H1 (cell line): ENCODE data around the gene UBASH3B. TPM values are rescaled to one million over a fixed set of nuclear protein-coding genes. Genes with fewer than 3 reads are reported as not detected.

ENCODE experiments used
- CTCF ChIA-PET: fragments of 300-600 bp; sonication (Branson Sonifier 250); formaldehyde crosslinking; loops from one replicate; lab custom pipeline; 2021; ENCODE audit not compliant: partially characterized antibody; lab: Charles Lee
- POLR2A ChIA-PET: fragments of 300-600 bp; sonication (Branson Sonifier 250); formaldehyde crosslinking; loops from one replicate; lab custom pipeline; 2021; ENCODE audit warnings: inconsistent platforms; ENCODE audit not compliant: partially characterized antibody; lab: Charles Lee
- DNase-seq, 2 experiments: peaks; one replicate each; pipeline versions ENCODE4 v3.0.0 to v3.0.0-alpha.2; 2010 to 2022; ENCODE audit warnings: low spot score in 2 of 2, low read depth in 1 of 2, mixed read lengths in 1 of 2
- FAIRE-seq: peaks from 2 replicates; lab custom pipeline; 2011; peaks lifted over from hg19 to GRCh38; lab: Jason Lieb, UNC
- H2AFZ ChIP-seq: 2 replicates; pipeline ENCODE4 v1.8.1; 2012; ENCODE audit warnings: low read length, inconsistent platforms
- H2AK5ac ChIP-seq: 2 replicates; pipeline ENCODE4 v1.6.1; 2013; ENCODE audit warnings: low read depth, low read length
- H2BK120ac ChIP-seq: replicated peaks from 2 replicates; pipeline ENCODE3; 2013; ENCODE audit warnings: low read depth, low read length, inconsistent platforms
- H2BK12ac ChIP-seq: 2 replicates; pipeline ENCODE4 v1.6.1; 2013; ENCODE audit warnings: low read depth, low read length
- H2BK15ac ChIP-seq: 2 replicates; pipeline ENCODE4 v1.6.1; 2013; ENCODE audit warnings: low read length
- H2BK20ac ChIP-seq: 2 replicates; pipeline ENCODE4 v1.6.1; 2013; ENCODE audit warnings: low read length
- H2BK5ac ChIP-seq: 2 replicates; pipeline ENCODE4 v1.6.1; 2013; ENCODE audit warnings: low read depth, low read length
- H3K14ac ChIP-seq: 2 replicates; pipeline ENCODE4 v1.6.1; 2013; ENCODE audit warnings: inconsistent platforms; ENCODE audit not compliant: insufficient read length
- H3K18ac ChIP-seq: 2 replicates; pipeline ENCODE4 v1.6.1; 2013; ENCODE audit warnings: low read length; ENCODE audit errors: extremely low read depth
- H3K23ac ChIP-seq: 2 replicates; pipeline ENCODE4 v1.6.1; 2013; ENCODE audit warnings: inconsistent platforms; ENCODE audit not compliant: insufficient read length
- H3K23me2 ChIP-seq: 2 replicates; pipeline ENCODE4 v1.6.1; 2013; ENCODE audit warnings: low read depth, low read length
- H3K27ac ChIP-seq: 2 replicates; pipeline ENCODE4 v1.6.1; 2011; ENCODE audit warnings: low read depth, low read length, inconsistent platforms
- H3K27me3 ChIP-seq, 4 experiments: replicated peaks in 1 of 4; 1 replicate in 1 of 4; 2 replicates in 3 of 4; pipeline versions ENCODE4 v1.6.1 to v1.8.1; 2011 to 2013; ENCODE audit warnings: low read length in 3 of 4, mild to moderate bottlenecking in 3 of 4, inconsistent platforms in 2 of 4, mixed read lengths in 2 of 4, moderate library complexity in 1 of 4; ENCODE audit not compliant: control insufficient read depth in 3 of 4, insufficient read depth in 3 of 4; ENCODE audit errors: extremely low read depth in 1 of 4
- H3K36me3 ChIP-seq, 4 experiments: 2 replicates each; pipeline versions ENCODE4 v1.6.1 to v1.8.1; 2011 to 2013; ENCODE audit warnings: mild to moderate bottlenecking in 4 of 4, low read length in 3 of 4, moderate library complexity in 2 of 4, control low read depth in 1 of 4, inconsistent platforms in 1 of 4; ENCODE audit not compliant: insufficient read depth in 4 of 4, control insufficient read depth in 2 of 4
- H3K4ac ChIP-seq: replicated peaks from 2 replicates; pipeline ENCODE3; 2013; ENCODE audit warnings: low read length, low read depth, mixed read lengths, inconsistent platforms; ENCODE audit not compliant: insufficient read length
- H3K4me1 ChIP-seq, 4 experiments: replicated peaks in 1 of 4; 1 replicate in 1 of 4; 2 replicates in 3 of 4; pipeline versions ENCODE4 v1.6.1 to v1.8.1; 2011 to 2013; ENCODE audit warnings: low read length in 3 of 4, inconsistent platforms in 2 of 4, mixed read lengths in 1 of 4; ENCODE audit not compliant: insufficient read depth in 4 of 4, control insufficient read depth in 3 of 4
- H3K4me2 ChIP-seq, 2 experiments: 2 replicates each; pipeline versions ENCODE4 v1.6.1 to v1.8.1; 2011 to 2013; ENCODE audit warnings: low read depth in 2 of 2, low read length in 2 of 2, control low read depth in 1 of 2, inconsistent platforms in 1 of 2, mild to moderate bottlenecking in 1 of 2; ENCODE audit not compliant: insufficient read depth in 1 of 2
- H3K4me3 ChIP-seq, 4 experiments: fragments of 200-600, 300-600 bp in 1 of 4; sonication (generic), shearing (Covaris generic), sonication (Bioruptor Twin) in 1 of 4; 2 replicates each; pipeline versions ENCODE4 v1.5.1 to v1.8.1; 2011 to 2016; ENCODE audit warnings: low read length in 4 of 4, low read depth in 3 of 4, control low read depth in 2 of 4, inconsistent platforms in 2 of 4, mild to moderate bottlenecking in 2 of 4, mixed read lengths in 1 of 4, moderate library complexity in 1 of 4; ENCODE audit not compliant: insufficient read depth in 2 of 4; ENCODE audit errors: extremely low read depth in 1 of 4
- H3K56ac ChIP-seq: replicated peaks from 2 replicates; pipeline ENCODE3; 2013; ENCODE audit warnings: low read depth, mild to moderate bottlenecking, mixed read lengths, low read length, inconsistent platforms; ENCODE audit not compliant: insufficient read length
- H3K79me1 ChIP-seq: 2 replicates; pipeline ENCODE4 v1.6.1; 2013; ENCODE audit warnings: low read depth, low read length, control low read depth
- H3K79me2 ChIP-seq, 2 experiments: 2 replicates each; pipeline versions ENCODE4 v1.6.1 to v1.8.1; 2012 to 2013; ENCODE audit warnings: low read length in 2 of 2, mild to moderate bottlenecking in 2 of 2, inconsistent platforms in 1 of 2; ENCODE audit not compliant: insufficient read depth in 2 of 2, control insufficient read depth in 1 of 2
- H3K9ac ChIP-seq, 4 experiments: replicated peaks in 1 of 4; 1 replicate in 1 of 4; 2 replicates in 3 of 4; pipeline versions ENCODE4 v1.6.1 to v1.8.1; 2011 to 2013; ENCODE audit warnings: low read depth in 3 of 4, low read length in 3 of 4, control low read depth in 2 of 4, mild to moderate bottlenecking in 2 of 4, moderate library complexity in 2 of 4, inconsistent platforms in 1 of 4; ENCODE audit errors: extremely low read depth in 1 of 4
- H3K9me3 ChIP-seq, 2 experiments: 2 replicates each; pipeline versions ENCODE4 v1.6.1 to v1.8.1; 2012 to 2013; ENCODE audit warnings: mild to moderate bottlenecking in 2 of 2, moderate library complexity in 2 of 2, control low read depth in 1 of 2, inconsistent platforms in 1 of 2, low read depth in 1 of 2, low read length in 1 of 2, mixed read lengths in 1 of 2; ENCODE audit not compliant: insufficient read depth in 2 of 2
- H4K20me1 ChIP-seq, 2 experiments: replicated peaks in 1 of 2; 2 replicates each; pipeline versions ENCODE3 to v1.8.1; 2011 to 2013; ENCODE audit warnings: inconsistent platforms in 2 of 2, low read length in 2 of 2, mild to moderate bottlenecking in 1 of 2; ENCODE audit not compliant: insufficient read depth in 2 of 2, control insufficient read depth in 1 of 2
- H4K5ac ChIP-seq: 2 replicates; pipeline ENCODE4 v1.6.1; 2013; ENCODE audit warnings: low read length, low read depth, mixed read lengths, inconsistent platforms; ENCODE audit not compliant: insufficient read length
- H4K8ac ChIP-seq: 2 replicates; pipeline ENCODE4 v1.8.0; 2013; ENCODE audit warnings: mild to moderate bottlenecking, moderate library complexity, low read length, inconsistent platforms; ENCODE audit not compliant: insufficient read depth; ENCODE audit errors: extremely low read depth
- H4K91ac ChIP-seq: replicated peaks from 2 replicates; pipeline ENCODE3; 2013; ENCODE audit warnings: low read length, mixed read lengths, inconsistent platforms; ENCODE audit not compliant: insufficient read length
- GABPA ChIP-seq: IDR thresholded peaks from 2 replicates; pipeline ENCODE4 v1.6.1; 2011; ENCODE audit warnings: mild to moderate bottlenecking, low read length, moderate library complexity, borderline replicate concordance; ENCODE audit not compliant: insufficient read depth
- KDM1A ChIP-seq: fragments of 200-600, 300-600 bp; sonication (generic); IDR thresholded peaks from 2 replicates; pipeline ENCODE4 v1.7.1; 2016; ENCODE audit warnings: mild to moderate bottlenecking, low read length, borderline replicate concordance
- WGBS, 2 experiments: shearing (Covaris generic) in 1 of 2; methylation state at CpG; one replicate each; pipeline versions ENCODE4 v1.1.6 to v1.1.7; 2013 to 2015; ENCODE audit warnings: low lambda C conversion rate in 2 of 2, mixed read lengths in 2 of 2, inconsistent platforms in 1 of 2, low coverage in 1 of 2, missing lambda C conversion rate in 1 of 2; ENCODE audit not compliant: insufficient replicate concordance in 2 of 2, insufficient coverage in 1 of 2, insufficient read length in 1 of 2; ENCODE audit errors: extremely low coverage in 1 of 2, missing lambda C conversion rate in 1 of 2; 5-methylcytosine and 5-hydroxymethylcytosine counted together
- polyA plus RNA-seq, 7 experiments: library from polyadenylated mRNA; depleted of rRNA in 3 of 7; stranded (reverse) in 5 of 7; unstranded in 2 of 7; fragments of >200 nt in 5 of 7; fragments of 200-250 nt in 2 of 7; gene quantifications; 1 replicate in 5 of 7; 2 replicates in 1 of 7; 4 replicates in 1 of 7; pipeline versions ENCODE4 v1.2.1 to v1.2.3, GENCODE V29; 2011 to 2013; ENCODE audit warnings: missing spikeins in 2 of 7, mixed read lengths in 2 of 7
- total RNA-seq: library from RNA; stranded (reverse); fragmentation: NEBNext Ultra II Directional; extraction: Animal tissue kit (Norgen Biotek cat#: 25700); gene quantifications from 2 replicates; pipeline ENCODE4 v1.2.1, GENCODE V29; 2021

UBASH3B gene
- total and polyA plus RNA-seq, 2 of the 8 experiments (the other 6 are each of a cell fraction or from before 2014, with no cell fraction given): 7.5 to 9.5 TPM

DNA sequence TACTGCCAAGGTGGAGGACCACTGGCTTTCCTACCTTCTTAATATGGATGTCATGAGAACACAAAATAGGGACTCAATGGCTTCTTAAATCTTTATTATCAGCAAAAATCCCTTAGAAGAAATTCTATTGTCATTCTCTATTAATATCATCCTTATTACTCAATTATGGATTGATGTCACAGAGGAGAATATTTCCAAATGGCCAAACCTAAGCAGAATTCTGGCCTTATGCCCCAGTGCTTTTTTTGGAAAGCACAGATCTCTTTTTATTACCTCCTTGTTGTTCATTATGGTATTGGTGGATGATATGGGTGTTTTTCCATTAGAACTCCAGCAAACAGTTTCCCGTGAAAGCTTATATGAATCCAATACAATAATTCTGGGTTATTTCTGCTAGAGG lies 192.7 kb downstream of the UBASH3B start:
- H3K4ac ChIP-seq: no peak overlapping the region

More for the DNA sequence above, 192.7 kb downstream of the UBASH3B start:
- CTCF ChIA-PET: interaction anchor here (0.8 to 6.6 kb wide), 6 partner anchors 12 to 185 kb away, joined by 3 to 25 read pairs (median 3); no protein-coding TSS in a partner anchor
- no peak overlapping the region for H4K8ac ChIP-seq
- no peak overlapping the region for H3K23ac ChIP-seq
- H2BK5ac ChIP-seq: no peak overlapping the region
- H3K79me2 ChIP-seq: no peaks in the 10 kb centered on the region
- no peaks in the 10 kb centered on the region for H3K9me3 ChIP-seq
- H3K27me3 ChIP-seq: no peaks in the 10 kb centered on the region
- H4K20me1 ChIP-seq: no peaks in the 10 kb centered on the region
- no peak overlapping the region for H3K27ac ChIP-seq
- DNase-seq: no peak
- no peak overlapping the region for H2BK20ac ChIP-seq
- H3K18ac ChIP-seq: no peak overlapping the region
- H2AK5ac ChIP-seq: no peak overlapping the region
- no peak overlapping the region for H4K91ac ChIP-seq
- no peak overlapping the region for H2BK120ac ChIP-seq
- TF ChIP-seq GABPA (no peak), KDM1A (no peak)
- no peaks in the 10 kb centered on the region for H3K23me2 ChIP-seq
- no peak overlapping the region for H3K4me2 ChIP-seq
- H2AFZ ChIP-seq: no peak overlapping the region
- no peak overlapping the region for H3K4me3 ChIP-seq
- FAIRE-seq: no peak
- no peak overlapping the region for H4K5ac ChIP-seq
- H3K36me3 ChIP-seq: no peaks in the 10 kb centered on the region
- H3K9ac ChIP-seq: no peak overlapping the region
- H3K4me1 ChIP-seq: no peaks in the 10 kb centered on the region; a peak in 3 of 7 replicates
- H2BK12ac ChIP-seq: no peak overlapping the region
- no peak overlapping the region for H2BK15ac ChIP-seq
- 86% methylated on average over 1 of the region's 1 CpG; no CpG with 5 or more reads in 1 of the 2 experiments for WGBS, 2 experiments
- POLR2A ChIA-PET: no interaction called here
- H3K79me1 ChIP-seq: no peaks in the 10 kb centered on the region
- H3K56ac ChIP-seq: no peak overlapping the region
- H3K14ac ChIP-seq: no peak overlapping the region
